Testis (tissue), 2 donors: ENCODE results near the gene ZNF69.
"Not testable (repeated sequence)": the region's sequence is repeated elsewhere in the genome, so short reads cannot be mapped to it uniquely, and the experiment has no call there.

Experiments used
- POLR2A ChIP-seq: fragments of 450-650 bp; IDR thresholded peaks from one replicate; pipeline ENCODE4 v1.6.1; 2017; ENCODE audit warnings: antibody characterized with exemption, mild to moderate bottlenecking, moderate library complexity
- TF ChIP-seq, protein P1 (sequence below), 3 experiments: fragments of 450-650 bp in 2 of 3; fragments of 200-600 bp in 1 of 3; sonication (generic) in 1 of 3; IDR thresholded peaks; one replicate each; pipeline ENCODE4 v1.5.1; 2016 to 2019; ENCODE audit warnings: antibody characterized with exemption in 3 of 3, mild to moderate bottlenecking in 2 of 3, moderate library complexity in 1 of 3

GRCh38 chr19:11949614-11950080, 62.1 kb downstream of the ZNF69 start:
- TF ChIP-seq POLR2A: not testable (repeated sequence)
- TF ChIP-seq, protein P1, sequence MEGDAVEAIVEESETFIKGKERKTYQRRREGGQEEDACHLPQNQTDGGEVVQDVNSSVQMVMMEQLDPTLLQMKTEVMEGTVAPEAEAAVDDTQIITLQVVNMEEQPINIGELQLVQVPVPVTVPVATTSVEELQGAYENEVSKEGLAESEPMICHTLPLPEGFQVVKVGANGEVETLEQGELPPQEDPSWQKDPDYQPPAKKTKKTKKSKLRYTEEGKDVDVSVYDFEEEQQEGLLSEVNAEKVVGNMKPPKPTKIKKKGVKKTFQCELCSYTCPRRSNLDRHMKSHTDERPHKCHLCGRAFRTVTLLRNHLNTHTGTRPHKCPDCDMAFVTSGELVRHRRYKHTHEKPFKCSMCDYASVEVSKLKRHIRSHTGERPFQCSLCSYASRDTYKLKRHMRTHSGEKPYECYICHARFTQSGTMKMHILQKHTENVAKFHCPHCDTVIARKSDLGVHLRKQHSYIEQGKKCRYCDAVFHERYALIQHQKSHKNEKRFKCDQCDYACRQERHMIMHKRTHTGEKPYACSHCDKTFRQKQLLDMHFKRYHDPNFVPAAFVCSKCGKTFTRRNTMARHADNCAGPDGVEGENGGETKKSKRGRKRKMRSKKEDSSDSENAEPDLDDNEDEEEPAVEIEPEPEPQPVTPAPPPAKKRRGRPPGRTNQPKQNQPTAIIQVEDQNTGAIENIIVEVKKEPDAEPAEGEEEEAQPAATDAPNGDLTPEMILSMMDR (IDR thresholded peaks at IDR 0.05): not testable (repeated sequence)
